Panc1 (cell line): Measurements from ENCODE around the gene RPL27A.

ENCODE experiments used
- POLR2AphosphoS5 ChIP-seq: IDR thresholded peaks from 2 replicates; pipeline ENCODE4 v1.6.1; 2012; ENCODE audit warnings: mild to moderate bottlenecking, low read depth, low read length, moderate library complexity
- REST ChIP-seq, 2 experiments: IDR thresholded peaks; 2 replicates each; pipeline ENCODE4 v1.6.1; 2011 to 2012; ENCODE audit warnings: low read depth in 2 of 2, control low read depth in 1 of 2, low read length in 1 of 2, mild to moderate bottlenecking in 1 of 2, moderate library complexity in 1 of 2; ENCODE audit not compliant: insufficient read depth in 1 of 2
- SIN3A ChIP-seq: IDR thresholded peaks from 2 replicates; pipeline ENCODE4 v1.6.1; 2012; ENCODE audit warnings: low read depth, mild to moderate bottlenecking, low read length, moderate library complexity, borderline replicate concordance; ENCODE audit not compliant: insufficient read depth
- TCF7L2 ChIP-seq: IDR thresholded peaks from 2 replicates; pipeline ENCODE4 v1.6.1; 2011; ENCODE audit warnings: mild to moderate bottlenecking, low read depth, low read length, inconsistent platforms
- TF ChIP-seq, protein P1 (sequence below): fragments of 450-650 bp; IDR thresholded peaks from 2 replicates; pipeline ENCODE4 v1.5.1; 2017; ENCODE audit warnings: mild to moderate bottlenecking

DNA sequence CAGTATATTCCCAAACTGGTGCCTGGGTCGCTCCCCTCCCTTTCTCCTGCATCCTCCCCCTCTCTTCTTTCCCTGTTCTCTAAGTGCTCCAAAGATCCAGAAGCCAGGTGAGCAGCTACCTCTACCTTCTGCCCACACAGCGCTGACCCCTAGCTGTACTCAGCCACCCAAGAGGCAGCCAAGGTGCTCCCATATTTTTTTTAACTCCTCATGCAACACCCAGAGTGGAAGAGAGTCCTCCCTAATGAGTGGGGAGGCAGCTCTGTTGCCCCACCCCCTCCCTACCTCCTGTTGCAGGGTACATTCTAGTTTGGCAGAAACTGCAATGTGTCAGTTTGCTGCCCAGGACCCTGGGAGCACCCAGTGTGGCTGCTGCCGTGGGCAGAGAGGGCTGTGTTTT is 40.2 kb downstream of the RPL27A start:
- TF ChIP-seq, protein P1, sequence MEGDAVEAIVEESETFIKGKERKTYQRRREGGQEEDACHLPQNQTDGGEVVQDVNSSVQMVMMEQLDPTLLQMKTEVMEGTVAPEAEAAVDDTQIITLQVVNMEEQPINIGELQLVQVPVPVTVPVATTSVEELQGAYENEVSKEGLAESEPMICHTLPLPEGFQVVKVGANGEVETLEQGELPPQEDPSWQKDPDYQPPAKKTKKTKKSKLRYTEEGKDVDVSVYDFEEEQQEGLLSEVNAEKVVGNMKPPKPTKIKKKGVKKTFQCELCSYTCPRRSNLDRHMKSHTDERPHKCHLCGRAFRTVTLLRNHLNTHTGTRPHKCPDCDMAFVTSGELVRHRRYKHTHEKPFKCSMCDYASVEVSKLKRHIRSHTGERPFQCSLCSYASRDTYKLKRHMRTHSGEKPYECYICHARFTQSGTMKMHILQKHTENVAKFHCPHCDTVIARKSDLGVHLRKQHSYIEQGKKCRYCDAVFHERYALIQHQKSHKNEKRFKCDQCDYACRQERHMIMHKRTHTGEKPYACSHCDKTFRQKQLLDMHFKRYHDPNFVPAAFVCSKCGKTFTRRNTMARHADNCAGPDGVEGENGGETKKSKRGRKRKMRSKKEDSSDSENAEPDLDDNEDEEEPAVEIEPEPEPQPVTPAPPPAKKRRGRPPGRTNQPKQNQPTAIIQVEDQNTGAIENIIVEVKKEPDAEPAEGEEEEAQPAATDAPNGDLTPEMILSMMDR: no peak
- TF ChIP-seq POLR2AphosphoS5: no peak
- no peak for TF ChIP-seq REST (IDR thresholded peaks at IDR 0.05; ENCODE audit: insufficient read depth in 1 of 2, low read depth in 2 of 2, low read length in 1 of 2)
- no peak for TF ChIP-seq TCF7L2
- TF ChIP-seq SIN3A: no peak
